IMR-90 (cell line): ENCODE results near the gene ABCA9. TPM values are rescaled to one million over a fixed set of nuclear protein-coding genes. Genes with fewer than 3 reads are reported as not detected.

Experiments
- ATAC-seq: fragments of 200-7000 bp; cut with Tn5 transposase; 2 replicates; pipeline ENCODE4 v1.9.1; 2020; ENCODE audit warnings: low read depth, mild to moderate bottlenecking, moderate library complexity
- BruUV-seq: library from RNA; stranded (reverse); fragments of 400-500 nt; replicated peaks from 2 replicates; lab custom pipeline; 2021; lab: Mats Ljungman, UMichigan
- CTCF ChIA-PET: fragments of 300-600 bp; formaldehyde crosslinking; extraction: SDS; loops from one replicate; lab custom pipeline; 2021; ENCODE audit warnings: antibody characterized with exemption; lab: Yijun Ruan, JAX
- POLR2A ChIA-PET: fragments of 300-600 bp; sonication (Branson Sonifier 250); formaldehyde crosslinking; loops from one replicate; lab custom pipeline; 2022; ENCODE audit warnings: antibody characterized with exemption; ENCODE audit not compliant: unreplicated experiment; lab: Charles Lee
- DNase-seq: peaks from one replicate; pipeline ENCODE4 v3.0.0; 2013
- H2AFZ ChIP-seq: replicated peaks from 2 replicates; pipeline ENCODE3; 2013; ENCODE audit warnings: low read length, mild to moderate bottlenecking; ENCODE audit not compliant: poor library complexity
- H2AK5ac ChIP-seq: 2 replicates; pipeline ENCODE4 v1.6.1; 2013; ENCODE audit warnings: low read depth, low read length, inconsistent platforms
- H2AK9ac ChIP-seq: replicated peaks from 2 replicates; pipeline ENCODE3; 2013; ENCODE audit warnings: mild to moderate bottlenecking, low read depth, low read length, moderate library complexity; ENCODE audit not compliant: poor library complexity
- H2BK120ac ChIP-seq: 2 replicates; pipeline ENCODE4 v1.6.1; 2013; ENCODE audit warnings: low read depth, low read length, inconsistent platforms
- H2BK15ac ChIP-seq: 3 replicates; pipeline ENCODE4 v1.6.1; 2013; ENCODE audit warnings: low read depth, low read length, inconsistent platforms
- H2BK20ac ChIP-seq: 2 replicates; pipeline ENCODE4 v1.6.1; 2013; ENCODE audit warnings: low read depth, mild to moderate bottlenecking, inconsistent platforms, low read length, moderate library complexity
- H2BK5ac ChIP-seq: 2 replicates; pipeline ENCODE4 v1.6.1; 2013; ENCODE audit warnings: mild to moderate bottlenecking, low read depth, low read length, inconsistent platforms; ENCODE audit not compliant: poor library complexity, severe bottlenecking
- H3K14ac ChIP-seq: replicated peaks from 2 replicates; pipeline ENCODE4 v1.6.1; 2013; ENCODE audit warnings: low read depth, low read length, inconsistent platforms
- H3K18ac ChIP-seq: 2 replicates; pipeline ENCODE4 v1.6.1; 2013; ENCODE audit warnings: low read depth, low read length, control low read depth
- H3K23ac ChIP-seq: 2 replicates; pipeline ENCODE4 v1.6.1; 2013; ENCODE audit warnings: low read depth, low read length, inconsistent platforms
- H3K27ac ChIP-seq: 2 replicates; pipeline ENCODE4 v1.5.1; 2013; ENCODE audit warnings: mild to moderate bottlenecking, control low read depth, low read length; ENCODE audit not compliant: insufficient read depth
- H3K27me3 ChIP-seq: 2 replicates; pipeline ENCODE4 v1.6.1; 2013; ENCODE audit warnings: low read length; ENCODE audit not compliant: control insufficient read depth, insufficient read depth
- H3K36me3 ChIP-seq: 2 replicates; pipeline ENCODE4 v1.6.1; 2013; ENCODE audit warnings: low read length, mixed read lengths; ENCODE audit not compliant: control insufficient read depth, insufficient read depth
- H3K4ac ChIP-seq: 2 replicates; pipeline ENCODE4 v1.6.1; 2013; ENCODE audit warnings: low read depth, low read length, inconsistent platforms
- H3K4me1 ChIP-seq: 2 replicates; pipeline ENCODE4 v1.6.1; 2013; ENCODE audit warnings: low read length, mixed read lengths; ENCODE audit not compliant: control insufficient read depth, insufficient read depth
- H3K4me2 ChIP-seq: 2 replicates; pipeline ENCODE4 v1.6.1; 2013; ENCODE audit warnings: low read depth, mild to moderate bottlenecking, control low read depth, low read length, moderate library complexity
- H3K4me3 ChIP-seq: 2 replicates; pipeline ENCODE4 v1.5.1; 2013; ENCODE audit warnings: low read depth, mild to moderate bottlenecking, control low read depth, low read length, moderate library complexity; ENCODE audit not compliant: insufficient read depth
- H3K56ac ChIP-seq: 2 replicates; pipeline ENCODE4 v1.6.1; 2013; ENCODE audit warnings: low read length, inconsistent platforms; ENCODE audit not compliant: insufficient read depth; ENCODE audit errors: extremely low read depth
- H3K79me1 ChIP-seq, 2 experiments: 2 replicates each; pipeline ENCODE4 v1.6.1; 2013; ENCODE audit warnings: low read length in 2 of 2, inconsistent platforms in 1 of 2, low read depth in 1 of 2
- H3K9ac ChIP-seq: 2 replicates; pipeline ENCODE4 v1.6.1; 2013; ENCODE audit warnings: low read depth, low read length, control low read depth
- H3K9me1 ChIP-seq: 2 replicates; pipeline ENCODE4 v1.6.1; 2013; ENCODE audit warnings: low read length, inconsistent platforms; ENCODE audit not compliant: insufficient read depth
- H3K9me3 ChIP-seq: 2 replicates; pipeline ENCODE4 v1.6.1; 2013; ENCODE audit warnings: low read length; ENCODE audit not compliant: control insufficient read depth, insufficient read depth
- H4K20me1 ChIP-seq: 2 replicates; pipeline ENCODE4 v1.6.1; 2013; ENCODE audit warnings: low read length, inconsistent platforms; ENCODE audit not compliant: insufficient read depth
- H4K5ac ChIP-seq: 2 replicates; pipeline ENCODE4 v1.6.1; 2013; ENCODE audit warnings: mild to moderate bottlenecking, low read depth, low read length, control low read depth
- H4K8ac ChIP-seq, 2 experiments: 2 replicates each; pipeline ENCODE4 v1.6.1; 2013; ENCODE audit warnings: low read depth in 2 of 2, low read length in 2 of 2, control low read depth in 1 of 2, inconsistent platforms in 1 of 2
- H4K91ac ChIP-seq: 2 replicates; pipeline ENCODE4 v1.6.1; 2013; ENCODE audit warnings: low read depth, low read length, inconsistent platforms; ENCODE audit not compliant: insufficient read depth
- BHLHE40 ChIP-seq: fragments of 150-350 bp; IDR thresholded peaks from 2 replicates; pipeline ENCODE4 v1.6.1; 2016; ENCODE audit warnings: mild to moderate bottlenecking, low read depth, low read length
- CEBPB ChIP-seq: IDR thresholded peaks from 2 replicates; pipeline ENCODE4 v1.6.1; 2012; ENCODE audit warnings: low read depth, low read length, improper control_type of control experiment
- ELK1 ChIP-seq: fragments of 150-350 bp; IDR thresholded peaks from 2 replicates; pipeline ENCODE4 v1.6.1; 2016; ENCODE audit warnings: low read depth, mild to moderate bottlenecking, low read length, moderate library complexity, borderline replicate concordance
- FOS ChIP-seq: fragments of 150-350 bp; IDR thresholded peaks from 2 replicates; pipeline ENCODE4 v1.6.1; 2016; ENCODE audit warnings: low read depth, low read length
- MXI1 ChIP-seq: IDR thresholded peaks from 2 replicates; pipeline ENCODE4 v1.6.1; 2012; ENCODE audit warnings: low read depth, mild to moderate bottlenecking, low read length, moderate library complexity, borderline replicate concordance
- RAD21 ChIP-seq: IDR thresholded peaks from 2 replicates; pipeline ENCODE4 v1.6.1; 2012; ENCODE audit warnings: low read length, improper control_type of control experiment
- RCOR1 ChIP-seq: IDR thresholded peaks from 2 replicates; pipeline ENCODE4 v1.6.1; 2012; ENCODE audit warnings: mild to moderate bottlenecking, low read length, improper control_type of control experiment; ENCODE audit not compliant: insufficient replicate concordance
- RFX5 ChIP-seq: IDR thresholded peaks from 2 replicates; pipeline ENCODE4 v1.8.0; 2012; ENCODE audit warnings: low read depth, mild to moderate bottlenecking, low read length, moderate library complexity
- SMC3 ChIP-seq: fragments of 150-350 bp; IDR thresholded peaks from 2 replicates; pipeline ENCODE4 v1.6.1; 2016; ENCODE audit warnings: low read depth, mild to moderate bottlenecking, antibody characterized with exemption, low read length, moderate library complexity
- USF2 ChIP-seq: fragments of 150-350 bp; IDR thresholded peaks from 2 replicates; pipeline ENCODE4 v1.6.1; 2017; ENCODE audit warnings: mild to moderate bottlenecking, antibody characterized with exemption, low read length, low read depth
- WGBS, 2 experiments: methylation state at CpG; one replicate each; pipeline versions ENCODE4 v1.1.5 to v1.1.7; 2013; ENCODE audit warnings: missing lambda C conversion rate in 2 of 2; ENCODE audit not compliant: insufficient read length in 1 of 2; ENCODE audit errors: extremely low coverage in 2 of 2; 5-methylcytosine and 5-hydroxymethylcytosine counted together
- dilution Hi-C: fragments of 300-500 bp; cut with HindIII; formaldehyde crosslinking; loops from one replicate; pipeline ENCODE4 v1.14.3; 2018; ENCODE audit warnings: low sequenced_read_pairs; ENCODE audit not compliant: unreplicated experiment
- in situ Hi-C: fragments of 300-500 bp; cut with MboI; formaldehyde crosslinking; loops from 3 replicates; pipeline ENCODE4 v1.14.3; 2019; ENCODE audit warnings: low sequenced_read_pairs, inconsistent platforms, mixed read lengths
- intact Hi-C: fragments of 100-400 bp; cut with micrococcal nuclease; formaldehyde crosslinking; loops from 2 replicates; pipeline ENCODE4 v1.10.0; 2022
- polyA plus RNA-seq, 3 experiments: library from polyadenylated mRNA; depleted of rRNA; stranded (reverse); fragments of >200 nt; gene quantifications; 2 replicates each; pipeline ENCODE4 v1.2.3, GENCODE V29; 2012; ENCODE audit warnings: low replicate concordance in 1 of 3
- total RNA-seq: library from RNA; depleted of rRNA; stranded (reverse); fragments of >200 nt; gene quantifications from 2 replicates; pipeline ENCODE4 v1.2.3, GENCODE V29; 2012

ABCA9 gene
- total and polyA plus RNA-seq, 2 of the 4 experiments (the other 2 are of a cell fraction): under 0.01 TPM; not detected in 1

- no peak overlapping the region for H3K4me3 ChIP-seq
- no peak overlapping the region for H3K9ac ChIP-seq
- no peak for TF ChIP-seq RAD21
- no peak for TF ChIP-seq RFX5
- TF ChIP-seq RCOR1: no peak
- no peak for TF ChIP-seq FOS
- TF ChIP-seq MXI1: no peak
- no peak for TF ChIP-seq BHLHE40
- TF ChIP-seq USF2: no peak
- no peak for TF ChIP-seq SMC3
- TF ChIP-seq ELK1: no peak
- TF ChIP-seq CEBPB: no peak
- H2BK120ac ChIP-seq: no peak overlapping the region
- no peak overlapping the region for H4K5ac ChIP-seq
- no peak overlapping the region for H2BK5ac ChIP-seq
- BruUV-seq: no TSS peak
- H3K4me1 ChIP-seq: peaks cover 4% of the 10 kb centered on the region; the same call in 1 of the 2 replicates
- H2AK5ac ChIP-seq: no peak overlapping the region
- ChIA-PET CTCF (no interaction called here), POLR2A (no interaction called here)
- H2AK9ac ChIP-seq: no peak overlapping the region
- in situ Hi-C loops: no loop called here
- no peak overlapping the region for H3K4ac ChIP-seq
- no peak overlapping the region for H3K27ac ChIP-seq
- H3K14ac ChIP-seq: no peak overlapping the region
- H3K9me3 ChIP-seq: no peaks in the 10 kb centered on the region
- H3K79me1 ChIP-seq: no peaks in the 10 kb centered on the region
- H3K9me1 ChIP-seq: no peaks in the 10 kb centered on the region
- H3K4me2 ChIP-seq: no peak overlapping the region
- DNase-seq: no peak
- no peak overlapping the region for H3K56ac ChIP-seq
- H2BK15ac ChIP-seq: no peak overlapping the region
- H3K27me3 ChIP-seq: no peaks in the 10 kb centered on the region
- H3K18ac ChIP-seq: no peak overlapping the region
- dilution Hi-C loops: no loop called here
- no peak overlapping the region for H4K91ac ChIP-seq
- no CpG with 5 or more reads among the region's 2 CpGs for WGBS, 2 experiments
- intact Hi-C loops: loop anchor here (10.0 kb wide), 1 partner anchor 281 kb away; no protein-coding TSS in a partner anchor
- ATAC-seq: no peak
- no peaks in the 10 kb centered on the region for H3K36me3 ChIP-seq
- no peak overlapping the region for H4K8ac ChIP-seq
- no peaks in the 10 kb centered on the region for H4K20me1 ChIP-seq
- H2AFZ ChIP-seq: no peak overlapping the region
- no peak overlapping the region for H3K23ac ChIP-seq
- H2BK20ac ChIP-seq: no peak overlapping the region
These were observed 5.4 kb downstream of the ABCA9 start for GRCh38 chr17:69055334-69055733.
